GM19193 (cell line): ENCODE results near the gene BTN2A1.

ENCODE experiments used
- POLR2A ChIP-seq: IDR thresholded peaks from 4 replicates; pipeline ENCODE4 v1.6.1; 2011; ENCODE audit not compliant: insufficient read depth, insufficient read length; ENCODE audit errors: extremely low read depth

BTN2A1 gene

DNA sequence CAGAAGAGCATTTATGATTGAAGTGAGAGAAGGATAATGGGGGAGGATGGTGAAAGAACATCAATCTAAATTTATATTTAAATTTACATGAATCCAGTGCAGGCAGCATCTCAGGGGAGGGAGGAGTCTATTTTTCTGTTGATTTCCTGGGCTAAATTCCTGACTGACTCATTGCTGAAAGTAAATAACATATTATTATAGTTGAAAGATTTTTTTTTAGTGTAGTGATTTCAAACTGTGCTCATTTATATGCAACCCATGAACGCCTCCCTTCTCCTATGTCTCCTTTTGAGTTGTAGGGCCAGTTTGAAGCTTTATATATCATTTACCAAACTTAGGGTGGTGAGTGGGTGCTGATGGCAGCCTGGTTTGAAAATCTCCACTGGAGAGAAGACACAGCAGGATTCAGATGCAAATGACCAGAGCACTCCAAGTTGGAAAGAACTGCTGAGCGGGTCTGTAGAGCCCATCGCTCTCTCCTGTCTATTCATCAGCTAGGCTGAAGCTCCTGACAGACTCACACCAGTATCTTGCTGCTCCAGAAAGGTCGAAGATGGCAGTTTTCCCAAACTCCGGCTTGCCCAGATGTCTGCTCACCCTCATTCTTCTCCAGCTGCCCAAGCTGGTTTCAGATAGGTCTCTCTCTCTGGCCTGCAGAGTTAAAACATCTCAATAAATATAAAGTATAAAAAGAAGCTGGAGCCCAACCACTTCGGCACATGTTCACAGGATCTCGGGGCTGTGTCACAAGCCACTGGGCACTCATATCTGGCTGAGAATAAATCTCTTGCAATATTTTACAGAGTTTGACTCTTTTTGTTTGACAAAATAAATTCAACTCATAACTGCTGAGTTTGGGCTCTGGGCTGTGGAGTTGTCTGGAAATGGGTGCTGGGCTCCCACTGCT, 18.3 kb downstream of the BTN2A1 start:
- no peak for TF ChIP-seq POLR2A

DNA sequence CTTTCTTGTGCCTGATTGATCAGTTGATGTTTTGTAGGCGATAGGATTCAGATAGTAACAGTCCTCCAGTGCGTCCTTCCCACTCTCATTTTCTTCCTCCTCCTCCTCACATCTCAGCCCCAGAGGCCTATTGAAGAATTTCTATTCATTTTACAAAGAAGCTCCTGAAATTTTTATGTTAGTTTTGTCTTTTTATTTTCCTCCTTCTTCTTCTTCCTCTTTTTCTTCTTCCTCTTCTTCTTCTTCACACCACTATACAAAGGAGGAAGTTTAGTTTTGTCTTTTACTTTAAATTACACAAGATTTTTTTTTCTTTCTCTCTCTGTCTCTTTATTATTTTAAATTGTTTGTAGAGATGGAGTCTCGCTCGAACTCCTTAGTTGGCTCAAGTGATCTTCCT, 19.1 kb downstream of the BTN2A1 start:
- TF ChIP-seq POLR2A: no peak

DNA sequence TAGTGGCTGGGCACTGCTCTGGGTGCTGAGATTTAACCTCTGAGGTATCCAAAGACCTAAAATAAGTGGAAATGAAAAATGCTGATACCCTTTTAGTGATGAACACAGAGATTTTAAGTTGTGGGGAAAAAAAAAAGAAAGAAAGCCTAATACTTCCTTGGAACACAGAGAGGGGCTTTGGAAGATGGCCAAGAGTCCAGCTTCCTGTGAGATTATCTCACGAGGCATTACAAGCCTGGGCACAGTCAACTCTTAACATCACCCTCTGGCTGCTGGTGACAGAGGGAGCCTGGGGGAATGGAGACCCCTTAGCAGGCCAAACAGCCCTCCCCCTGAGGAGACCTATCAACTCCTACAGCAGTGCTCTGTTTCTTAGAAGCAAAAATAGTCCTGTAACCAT, 19.7 kb downstream of the BTN2A1 start:
- no peak for TF ChIP-seq POLR2A

DNA sequence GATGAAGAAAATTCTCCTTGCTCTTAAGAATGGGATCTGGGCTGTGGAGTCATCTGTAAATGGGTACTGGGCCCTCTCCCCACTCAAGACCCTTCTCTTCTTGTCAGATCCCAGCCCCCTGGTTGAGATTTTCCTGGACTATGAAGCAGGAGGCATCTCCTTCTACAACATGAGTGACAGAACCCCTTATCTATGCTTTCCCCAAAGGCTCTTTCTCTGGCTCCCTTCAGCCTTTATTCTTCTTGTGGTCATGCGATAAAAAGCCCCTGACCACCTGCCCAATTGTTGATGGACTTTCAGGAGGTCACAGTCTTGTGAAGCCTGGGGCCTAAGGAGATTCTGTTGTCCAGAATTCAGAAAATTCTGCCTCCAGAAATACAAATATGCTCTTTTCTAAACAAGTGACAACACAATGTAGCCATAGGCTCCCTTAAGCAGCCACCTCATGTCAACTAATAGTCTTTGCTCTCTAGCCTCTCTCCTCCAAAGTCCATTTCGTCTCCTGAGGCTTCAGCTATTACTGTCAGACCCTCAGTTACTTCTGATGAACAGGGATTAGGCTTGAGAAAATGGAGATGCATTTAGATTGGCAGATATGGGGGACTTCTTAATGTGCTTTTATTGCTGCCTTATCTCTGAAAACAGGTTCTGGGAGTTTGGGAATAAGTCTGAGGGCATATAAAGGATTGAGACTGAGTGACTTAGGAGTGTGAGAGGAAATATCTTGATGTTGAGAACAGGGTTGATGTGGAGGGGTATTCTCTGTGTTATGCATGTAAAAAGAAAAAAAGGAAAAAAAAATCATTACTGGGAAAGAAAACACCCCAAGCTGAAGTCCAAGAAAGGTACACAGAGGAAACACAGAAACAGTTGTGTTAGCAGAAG, 20.6 kb downstream of the BTN2A1 start:
- no peak for TF ChIP-seq POLR2A

DNA sequence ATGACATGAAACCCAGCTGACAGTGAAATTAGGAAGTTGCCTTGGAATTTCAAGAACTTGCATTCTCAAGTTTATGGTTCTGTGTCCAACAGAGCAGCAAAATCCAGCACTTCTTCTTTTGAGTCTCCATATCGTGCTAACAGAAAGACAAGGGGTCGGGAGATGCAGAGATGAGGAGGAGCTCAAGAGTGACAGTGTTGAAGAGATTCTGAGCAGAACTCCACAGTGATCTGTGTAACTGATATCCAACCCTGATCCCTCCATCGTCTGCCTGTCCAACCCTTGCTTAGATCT, 21.2 kb downstream of the BTN2A1 start:
- TF ChIP-seq POLR2A: no peak

DNA sequence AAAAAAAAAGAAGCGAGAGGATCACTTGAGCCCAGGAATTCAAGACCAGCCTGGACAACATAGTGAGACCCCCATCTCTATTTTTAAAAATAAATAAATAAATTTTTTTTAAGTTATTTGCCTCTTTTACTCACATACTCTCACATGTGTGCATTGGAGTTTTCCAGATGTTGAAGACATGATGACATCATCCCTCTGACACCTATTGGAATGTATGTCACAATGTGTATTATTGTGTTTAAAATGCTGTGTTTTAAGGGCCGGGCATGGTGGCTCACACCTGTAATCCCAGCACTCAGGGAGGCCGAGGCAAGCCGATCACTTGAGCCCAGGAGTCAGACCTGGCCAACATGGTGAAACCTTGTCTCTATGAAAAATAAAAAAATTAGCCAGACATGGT, 24.6 kb downstream of the BTN2A1 start:
- TF ChIP-seq POLR2A: no peak

DNA sequence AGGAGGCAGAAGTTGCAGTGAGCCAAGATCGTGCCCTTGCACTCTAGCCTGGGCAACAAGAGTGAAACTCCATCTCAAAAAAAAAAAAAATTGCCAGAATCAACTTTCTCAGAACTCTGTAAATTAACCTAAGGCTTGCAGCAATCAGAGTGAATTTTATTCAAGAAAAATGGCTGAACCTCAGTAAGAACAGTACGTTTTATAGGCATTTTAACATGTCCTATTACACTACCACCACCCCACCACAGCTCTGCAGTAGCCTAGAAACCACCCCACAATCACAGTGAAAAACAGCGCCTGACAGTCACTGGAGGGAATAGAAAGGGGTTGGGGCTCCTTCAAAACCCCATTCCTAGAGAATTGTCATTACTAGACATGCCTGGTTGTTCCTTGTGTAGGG, 26.0 kb downstream of the BTN2A1 start:
- no peak for TF ChIP-seq POLR2A

DNA sequence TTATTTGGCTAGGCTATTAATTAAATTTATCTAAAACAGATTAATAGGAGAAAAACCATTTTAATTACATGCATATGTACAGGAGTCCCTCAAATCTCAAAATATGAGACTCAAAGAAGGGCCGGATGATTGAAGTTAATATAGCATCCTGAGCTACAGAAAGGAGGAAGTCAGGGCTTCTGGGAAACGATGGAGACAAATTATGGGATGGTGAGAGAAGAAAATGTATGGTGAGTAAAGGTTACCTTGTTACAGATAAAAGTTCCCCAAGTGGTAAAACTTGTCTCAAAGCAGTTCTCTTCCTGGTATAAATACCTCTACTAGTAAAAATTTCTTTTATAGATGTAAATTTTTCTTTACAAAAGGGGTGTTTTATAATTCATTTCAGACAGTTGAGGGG, 26.4 kb downstream of the BTN2A1 start:
- TF ChIP-seq POLR2A: no peak

DNA sequence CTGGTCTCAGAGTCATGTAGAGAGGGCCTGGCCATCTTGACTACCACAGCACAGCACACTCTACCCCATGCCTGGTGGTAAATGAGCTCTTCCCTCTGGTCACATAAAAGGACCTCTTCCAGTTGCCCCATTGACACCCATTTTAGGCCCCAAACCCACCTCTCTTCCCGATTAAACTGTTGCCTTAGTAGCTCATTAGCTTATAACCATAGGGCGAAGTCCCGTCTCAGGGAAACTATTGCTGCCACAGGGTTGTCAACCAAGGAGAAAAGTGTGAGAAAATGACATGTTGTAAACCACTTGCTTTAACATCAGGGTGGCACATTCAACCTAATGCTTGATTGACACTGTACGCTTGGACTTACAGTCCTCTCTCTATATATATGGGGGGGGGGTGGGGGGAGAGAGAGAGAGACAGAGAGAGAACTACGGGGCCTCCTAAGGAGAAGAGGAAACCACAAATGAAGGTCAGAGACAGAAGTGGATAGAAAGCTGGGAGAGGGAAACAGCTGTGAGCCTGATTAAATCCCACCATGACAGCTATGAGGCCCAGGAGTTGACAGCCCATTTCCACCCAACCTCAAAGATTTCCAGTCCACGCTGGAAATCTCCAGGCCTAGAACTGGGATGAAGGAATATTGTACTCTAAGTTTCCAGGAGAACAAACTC, 27.5 kb downstream of the BTN2A1 start:
- no peak for TF ChIP-seq POLR2A

DNA sequence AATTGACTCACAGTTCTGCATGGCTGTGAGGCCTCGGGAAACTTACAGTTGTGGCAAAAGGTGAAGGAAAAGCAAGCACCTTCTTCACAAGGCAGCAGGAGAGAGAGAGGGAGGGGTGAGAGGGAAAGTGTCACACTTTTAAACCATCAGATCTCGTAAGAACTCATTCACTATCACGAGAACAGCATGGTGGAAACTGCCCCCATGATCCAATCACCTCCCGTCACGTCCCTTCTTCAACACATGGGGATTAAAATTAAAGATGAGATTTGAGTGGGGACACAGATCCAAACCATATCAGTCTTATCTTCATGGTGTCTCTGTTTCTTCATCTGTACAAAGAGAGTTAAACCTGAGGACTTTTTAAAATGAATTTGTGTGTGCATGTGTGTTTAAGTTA, 28.6 kb downstream of the BTN2A1 start:
- TF ChIP-seq POLR2A: no peak

DNA sequence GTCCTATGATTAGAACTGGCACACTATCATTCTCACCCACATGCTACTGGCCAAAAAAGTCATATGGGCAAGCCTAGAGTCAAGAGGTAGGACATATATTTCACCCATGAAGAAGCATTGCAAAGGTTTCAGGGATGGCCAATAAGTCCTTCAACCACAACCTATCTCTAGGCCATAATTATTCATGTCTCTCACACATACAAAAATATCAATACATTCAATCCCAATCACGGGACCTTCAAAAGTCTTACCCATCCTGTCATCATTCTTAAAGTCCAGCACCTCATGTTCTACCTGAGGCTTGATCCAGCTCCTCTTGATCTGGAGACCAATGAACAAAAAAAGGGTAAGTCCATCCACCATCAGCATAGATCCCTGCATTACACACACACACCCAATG, 29.7 kb downstream of the BTN2A1 start:
- TF ChIP-seq POLR2A: no peak

DNA sequence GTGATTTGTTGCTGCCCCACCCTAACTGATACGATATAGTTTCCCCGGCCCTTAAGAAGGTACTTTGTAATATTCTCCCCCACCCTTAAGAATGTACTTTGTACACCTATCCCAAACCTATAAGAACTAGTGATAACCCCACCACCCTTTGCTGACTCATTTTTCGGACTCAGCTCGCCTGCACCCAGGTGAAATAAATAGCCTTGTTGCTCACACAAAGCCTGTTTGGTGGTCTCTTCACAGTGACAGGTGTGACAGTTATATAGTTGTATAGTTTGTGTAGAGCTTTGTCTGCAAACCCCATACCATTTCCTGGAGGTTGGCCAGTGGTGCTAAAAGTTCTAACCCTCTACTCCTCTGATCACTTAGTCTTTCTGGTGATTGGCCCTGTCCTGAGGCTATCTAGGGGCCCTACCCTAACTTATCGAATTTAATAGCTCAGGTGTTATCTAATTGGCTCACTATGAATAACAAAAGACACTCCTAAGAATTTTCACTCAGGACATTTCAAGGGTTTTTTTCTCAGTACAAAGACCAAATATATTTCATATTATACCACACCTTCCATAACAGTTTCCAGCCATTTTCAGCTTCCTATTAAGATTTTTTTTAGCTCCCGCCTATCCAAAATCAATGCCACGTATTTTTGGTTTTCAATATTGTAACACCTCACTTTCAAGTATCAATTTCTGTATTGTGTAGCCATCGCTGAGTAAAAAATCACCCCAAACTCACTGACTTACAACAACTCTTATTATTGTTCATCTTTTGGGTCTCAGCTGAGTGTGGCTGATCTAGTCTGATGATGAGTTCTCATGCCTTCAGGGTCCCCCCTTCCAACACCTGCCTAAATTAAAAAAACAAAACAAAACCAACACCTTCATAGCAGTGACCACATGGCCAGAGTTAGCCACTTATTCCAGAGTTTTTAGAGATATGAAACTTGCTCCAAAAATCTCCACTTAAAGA, 32.5 kb downstream of the BTN2A1 start:
- no peak for TF ChIP-seq POLR2A

DNA sequence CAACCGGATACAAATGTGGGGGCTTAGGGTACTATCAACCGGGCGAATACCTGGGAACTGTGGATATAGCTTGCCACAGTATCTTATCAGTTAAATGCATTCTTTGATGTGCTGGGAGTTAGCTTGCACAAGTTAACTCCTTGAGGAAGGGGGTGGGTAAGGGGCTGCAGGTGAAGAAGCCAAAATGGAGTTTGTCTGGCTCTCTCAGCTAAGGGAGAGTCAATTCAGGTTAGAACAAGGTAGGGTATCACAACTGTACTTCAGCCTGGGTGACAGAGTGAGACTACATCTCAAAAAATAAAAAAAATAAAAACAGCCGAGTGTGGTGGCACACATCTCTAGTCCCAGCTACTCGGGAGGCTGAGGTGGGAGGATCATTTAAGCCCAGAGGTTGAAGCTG, 33.8 kb downstream of the BTN2A1 start:
- TF ChIP-seq POLR2A: no peak

DNA sequence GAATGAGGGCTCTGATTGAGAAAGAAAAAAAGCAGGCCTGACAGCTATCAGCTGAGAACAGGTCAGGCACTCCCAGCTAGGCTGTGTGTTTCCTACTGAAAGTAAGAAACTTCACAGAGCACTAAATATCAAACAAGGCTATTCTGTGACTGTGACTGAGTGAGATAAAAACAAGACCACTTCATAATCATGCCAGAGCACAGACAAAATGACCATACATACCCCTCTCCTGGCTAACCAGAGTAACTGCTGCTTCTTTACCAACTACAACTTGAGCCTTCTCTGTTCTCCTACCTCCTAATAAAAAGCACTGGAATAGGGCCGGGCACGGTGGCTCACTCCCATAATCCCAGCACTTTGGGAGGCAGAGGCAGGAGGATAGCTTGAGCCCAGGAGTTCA, 35.5 kb downstream of the BTN2A1 start:
- no peak for TF ChIP-seq POLR2A
